Fibroblast of mammary gland (primary cell): ENCODE data around the gene OPCML.

Experiments
- DNase-seq: peaks from one replicate; pipeline ENCODE4 v3.0.0-alpha.2; 2010; ENCODE audit warnings: low read depth
- H3K4me3 ChIP-seq: 2 replicates; pipeline ENCODE4 v1.5.1; 2011; ENCODE audit warnings: low read depth, mild to moderate bottlenecking, low read length, moderate library complexity; ENCODE audit not compliant: control insufficient read depth
- TF ChIP-seq, protein P1 (sequence below): conservative IDR thresholded peaks from 2 replicates; pipeline ENCODE4 v1.5.1; 2011; ENCODE audit warnings: low read depth, low read length, inconsistent platforms; ENCODE audit not compliant: control insufficient read depth, insufficient read depth

The OPCML gene

DNA sequence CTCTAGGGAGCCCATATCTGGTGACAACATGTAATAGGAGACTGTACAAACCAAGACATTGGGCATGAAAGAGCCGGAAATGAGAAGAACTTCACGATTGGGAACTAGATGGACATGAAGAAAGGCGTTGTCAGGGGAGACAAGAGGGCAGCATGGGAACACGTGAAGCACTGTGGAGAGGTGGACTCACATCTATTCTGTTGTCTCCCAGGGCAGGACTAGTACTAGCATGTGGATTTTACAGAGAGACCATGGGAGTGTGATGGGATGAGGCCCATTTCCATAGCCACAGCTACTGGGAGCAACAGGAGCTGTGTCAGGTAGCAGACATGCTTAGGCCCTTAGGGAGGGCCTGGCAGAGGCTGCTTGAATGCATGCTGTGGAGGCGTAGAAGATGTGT, 333.9 kb downstream of the OPCML start:
- no peak for DNase-seq
- TF ChIP-seq, protein P1, sequence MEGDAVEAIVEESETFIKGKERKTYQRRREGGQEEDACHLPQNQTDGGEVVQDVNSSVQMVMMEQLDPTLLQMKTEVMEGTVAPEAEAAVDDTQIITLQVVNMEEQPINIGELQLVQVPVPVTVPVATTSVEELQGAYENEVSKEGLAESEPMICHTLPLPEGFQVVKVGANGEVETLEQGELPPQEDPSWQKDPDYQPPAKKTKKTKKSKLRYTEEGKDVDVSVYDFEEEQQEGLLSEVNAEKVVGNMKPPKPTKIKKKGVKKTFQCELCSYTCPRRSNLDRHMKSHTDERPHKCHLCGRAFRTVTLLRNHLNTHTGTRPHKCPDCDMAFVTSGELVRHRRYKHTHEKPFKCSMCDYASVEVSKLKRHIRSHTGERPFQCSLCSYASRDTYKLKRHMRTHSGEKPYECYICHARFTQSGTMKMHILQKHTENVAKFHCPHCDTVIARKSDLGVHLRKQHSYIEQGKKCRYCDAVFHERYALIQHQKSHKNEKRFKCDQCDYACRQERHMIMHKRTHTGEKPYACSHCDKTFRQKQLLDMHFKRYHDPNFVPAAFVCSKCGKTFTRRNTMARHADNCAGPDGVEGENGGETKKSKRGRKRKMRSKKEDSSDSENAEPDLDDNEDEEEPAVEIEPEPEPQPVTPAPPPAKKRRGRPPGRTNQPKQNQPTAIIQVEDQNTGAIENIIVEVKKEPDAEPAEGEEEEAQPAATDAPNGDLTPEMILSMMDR: no peak
- H3K4me3 ChIP-seq: no peak overlapping the region

DNA sequence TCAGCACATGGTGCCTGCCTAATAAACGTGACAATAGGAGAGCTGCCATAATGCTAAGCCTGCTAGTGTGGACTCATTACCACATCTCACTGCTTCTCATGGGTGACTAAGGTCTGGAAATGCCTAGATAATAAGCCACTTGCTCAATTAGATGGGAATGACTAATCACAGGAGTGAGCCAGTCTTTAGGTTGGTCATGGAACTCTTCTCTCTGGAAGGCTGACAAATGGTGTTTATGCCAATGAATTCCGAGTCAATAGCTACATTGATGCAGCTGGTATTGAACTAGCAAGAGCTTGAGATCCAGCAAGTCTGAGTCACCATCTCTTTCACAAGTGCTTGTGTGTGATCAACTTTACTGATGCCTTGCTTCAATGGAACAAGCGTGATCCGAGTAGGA, 334.9 kb downstream of the OPCML start:
- DNase-seq: no peak
- TF ChIP-seq, protein P1: no peak
- no peak overlapping the region for H3K4me3 ChIP-seq

DNA sequence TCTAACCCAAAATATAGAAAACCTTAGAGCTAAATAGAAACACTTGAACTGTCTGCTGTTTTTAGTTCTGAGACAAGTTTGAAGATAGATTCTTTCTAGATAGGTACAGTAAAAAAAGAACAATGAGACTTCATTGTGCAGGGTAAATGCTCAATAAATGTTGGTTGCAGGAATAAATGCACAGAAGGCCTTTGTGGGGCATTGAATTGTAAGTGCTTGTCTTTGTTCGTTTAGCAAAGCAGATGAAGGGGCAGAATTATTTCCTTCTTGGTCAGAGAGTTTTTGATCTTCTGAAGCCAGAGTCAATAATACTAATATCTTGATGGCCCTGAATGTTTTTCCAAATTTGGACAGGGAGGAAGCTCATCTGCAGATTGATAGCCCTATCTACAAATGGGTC, 340.4 kb downstream of the OPCML start:
- no peak overlapping the region for H3K4me3 ChIP-seq
- TF ChIP-seq, protein P1: no peak
- DNase-seq: no peak

DNA sequence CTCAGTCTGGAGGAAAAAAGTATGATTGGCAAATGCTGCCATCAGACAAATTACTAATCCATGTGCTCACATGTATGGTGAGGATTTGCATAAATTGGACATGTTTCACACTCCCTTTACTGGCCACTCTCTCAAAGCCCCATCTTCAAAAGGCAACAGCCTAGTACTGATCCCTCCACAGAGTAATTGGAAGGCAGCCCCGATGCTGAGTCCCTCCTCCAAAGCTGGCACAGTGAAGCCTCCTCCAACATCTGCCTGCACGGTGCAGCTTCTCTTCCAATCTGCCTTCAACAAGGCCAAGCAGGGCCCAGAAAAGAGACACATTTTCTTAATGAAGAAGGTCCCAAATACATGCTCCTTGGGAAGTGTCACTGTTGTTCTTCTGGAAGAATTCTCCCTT, 350.6 kb downstream of the OPCML start:
- TF ChIP-seq, protein P1: no peak
- DNase-seq: no peak
- H3K4me3 ChIP-seq: no peak overlapping the region

DNA sequence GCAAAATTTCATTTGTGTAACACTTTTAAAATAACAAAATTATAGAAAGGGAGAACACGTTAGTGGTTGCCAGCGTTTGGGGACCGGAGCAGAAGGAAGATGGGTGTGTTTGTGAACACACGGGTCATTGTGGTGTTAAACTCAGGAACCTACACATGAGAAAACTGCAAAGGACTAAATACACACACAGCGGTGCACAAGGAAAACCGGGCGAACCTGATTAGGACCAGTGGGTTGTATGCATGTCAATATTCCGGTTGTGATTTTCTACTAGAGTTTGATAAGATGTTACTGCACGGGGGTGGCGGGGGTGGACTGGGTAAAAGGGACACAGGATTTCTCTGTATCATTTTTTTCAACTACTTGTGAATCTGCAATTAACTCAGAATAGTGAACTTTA, 351.2 kb downstream of the OPCML start:
- TF ChIP-seq, protein P1: no peak
- DNase-seq: no peak
- H3K4me3 ChIP-seq: no peak overlapping the region

DNA sequence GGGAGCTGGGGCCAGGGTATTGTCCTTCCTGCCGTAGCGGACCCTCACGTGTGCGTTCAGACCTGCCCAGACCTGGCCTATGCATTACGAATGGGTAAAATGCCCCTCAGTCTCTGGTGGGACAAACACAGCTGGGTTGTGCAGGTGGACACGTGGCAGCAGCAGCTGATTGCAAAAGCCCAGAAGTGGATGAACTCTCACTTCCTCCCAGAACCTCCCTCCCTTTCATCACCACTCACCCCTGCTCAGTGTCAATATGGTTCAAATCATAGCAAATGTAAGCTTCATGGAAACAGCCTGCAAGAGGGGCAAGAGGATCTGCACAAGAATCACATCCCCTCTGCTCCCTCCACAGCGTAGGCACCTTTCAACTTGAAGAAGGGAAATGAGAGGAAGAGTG, 352.1 kb downstream of the OPCML start:
- no peak for DNase-seq
- H3K4me3 ChIP-seq: no peak overlapping the region
- TF ChIP-seq, protein P1: no peak

DNA sequence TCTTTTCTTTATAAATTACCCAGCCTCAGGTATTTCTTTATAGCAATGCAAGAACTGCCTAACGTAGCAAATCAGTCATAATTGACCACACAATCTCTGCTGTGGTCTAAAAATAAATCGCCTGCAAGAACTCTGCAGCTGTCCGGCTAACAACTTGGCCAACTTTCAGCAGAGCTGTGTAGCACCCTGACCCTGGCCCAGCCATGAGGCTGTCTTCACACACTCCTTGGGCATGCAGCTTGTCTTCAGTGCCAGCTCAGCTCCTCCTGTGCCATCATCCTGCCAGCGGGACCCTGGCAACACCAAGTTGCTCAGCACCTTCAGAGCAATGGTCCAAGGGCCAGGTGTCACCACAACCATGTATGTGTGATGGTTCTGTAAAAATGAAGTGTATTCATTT, 355.6 kb downstream of the OPCML start:
- TF ChIP-seq, protein P1: no peak
- no peak overlapping the region for H3K4me3 ChIP-seq
- no peak for DNase-seq
